Middle frontal gyrus (tissue), 1 donor: Measurements from ENCODE around the gene SLC47A2.

Source experiments
- DNase-seq: peaks from one replicate; pipeline ENCODE4 v3.0.0-alpha.2; 2015; ENCODE audit warnings: low spot score; ENCODE audit errors: extremely low spot score

Gene SLC47A2

DNA sequence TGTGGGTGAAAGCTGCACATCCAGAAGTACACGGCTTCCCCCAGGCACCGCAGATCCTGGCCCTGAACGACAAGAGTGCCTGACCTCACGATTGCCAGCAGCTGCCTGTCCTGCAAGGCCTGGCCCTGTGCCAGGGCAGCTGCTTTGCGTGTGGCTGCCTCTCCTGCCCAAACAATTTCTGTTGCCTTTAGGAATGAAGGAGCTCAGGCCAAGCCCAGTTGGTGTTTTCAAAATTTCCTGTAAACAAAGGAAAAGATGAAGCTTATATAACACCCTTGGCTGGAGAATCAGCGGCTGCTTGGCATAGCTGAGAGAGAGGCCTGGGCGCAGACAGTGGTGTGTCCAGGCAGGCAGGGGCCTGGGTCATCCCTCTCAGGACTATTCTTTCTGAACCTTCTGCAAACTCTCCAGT is 11.7 kb upstream of the SLC47A2 start:
- peak; percentile 30 for DNase-seq

DNA sequence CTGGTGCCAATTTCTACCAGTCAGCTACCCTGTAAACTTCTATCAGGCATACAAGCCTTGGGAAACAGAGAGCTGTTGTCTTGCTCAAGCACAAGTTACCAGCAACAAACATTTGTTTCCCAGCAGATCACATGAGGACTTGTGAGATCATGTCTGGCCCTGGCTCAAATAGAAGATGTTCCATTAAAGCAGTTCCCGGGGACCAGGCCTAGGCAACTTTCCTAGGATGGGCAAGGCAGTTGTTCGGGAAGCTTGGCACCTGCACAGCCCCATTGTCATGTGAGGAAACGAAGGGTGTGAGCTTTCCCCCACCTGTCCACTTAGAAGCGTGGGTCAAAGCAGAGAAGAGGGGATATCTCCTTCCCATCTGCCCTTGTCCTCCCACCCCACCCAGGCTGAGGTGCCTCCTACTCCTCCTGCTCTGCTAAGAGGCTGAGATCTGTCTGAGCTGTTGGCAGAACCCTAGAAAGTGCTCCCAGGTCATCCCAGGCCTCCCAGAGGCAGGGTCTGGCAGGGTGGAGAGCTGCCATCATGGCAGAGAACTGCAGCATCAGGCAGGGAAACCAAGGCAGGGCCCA is 11.2 kb upstream of the SLC47A2 start:
- peak; percentile 70 for DNase-seq

DNA sequence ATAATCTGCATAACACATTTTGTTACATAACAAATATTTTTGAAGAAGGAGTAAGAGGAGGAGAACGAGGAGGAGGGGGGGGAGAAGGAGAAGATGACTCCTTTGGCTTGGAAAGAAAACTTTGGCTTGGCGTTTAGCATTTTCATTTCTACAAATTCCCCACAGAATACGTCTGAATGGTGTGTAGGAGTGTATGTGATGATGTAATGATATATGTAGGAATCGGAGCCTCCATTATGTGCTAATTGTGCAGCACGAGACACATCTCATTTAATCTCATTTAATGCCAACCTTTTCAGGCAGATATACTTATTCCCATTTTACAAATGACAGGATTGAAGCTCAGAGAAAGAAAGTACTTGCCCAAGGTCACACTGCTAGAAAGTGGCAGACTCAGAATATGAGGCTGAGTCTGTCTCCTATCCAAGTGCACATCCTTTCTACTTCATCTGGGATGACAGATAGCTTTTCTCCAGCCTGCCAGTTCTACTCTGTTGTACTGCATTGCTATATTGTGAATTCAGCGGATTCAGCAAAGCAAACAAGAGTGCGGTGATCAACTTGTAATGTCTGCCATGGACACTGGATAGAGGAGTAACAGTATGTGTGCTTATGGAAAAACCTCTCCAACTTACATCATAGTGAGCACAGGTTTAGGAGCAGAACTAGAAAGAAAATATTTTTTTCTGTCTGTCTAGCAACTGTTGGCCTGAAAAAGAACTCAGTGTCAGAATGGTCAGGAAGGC is 10.4 kb upstream of the SLC47A2 start:
- DNase-seq = no peak

DNA sequence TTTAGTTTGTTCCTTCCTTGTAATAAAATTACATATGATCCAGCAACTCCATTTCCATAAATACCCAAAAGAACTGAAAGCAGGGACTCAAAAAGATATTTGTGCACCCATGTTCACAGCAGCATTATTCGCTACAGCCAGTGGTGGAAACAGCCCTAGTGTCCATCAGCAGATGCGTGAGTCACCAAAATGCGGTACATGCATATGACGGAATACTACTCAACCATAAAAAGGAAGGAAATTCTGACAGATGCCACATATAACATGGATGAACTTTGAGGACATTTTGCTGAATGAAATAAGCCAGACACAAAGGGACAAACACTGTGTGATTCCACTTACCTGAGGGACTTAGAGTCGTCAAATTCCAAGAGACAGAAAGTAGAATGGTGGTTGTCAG is 9.1 kb upstream of the SLC47A2 start:
- no peak for DNase-seq

DNA sequence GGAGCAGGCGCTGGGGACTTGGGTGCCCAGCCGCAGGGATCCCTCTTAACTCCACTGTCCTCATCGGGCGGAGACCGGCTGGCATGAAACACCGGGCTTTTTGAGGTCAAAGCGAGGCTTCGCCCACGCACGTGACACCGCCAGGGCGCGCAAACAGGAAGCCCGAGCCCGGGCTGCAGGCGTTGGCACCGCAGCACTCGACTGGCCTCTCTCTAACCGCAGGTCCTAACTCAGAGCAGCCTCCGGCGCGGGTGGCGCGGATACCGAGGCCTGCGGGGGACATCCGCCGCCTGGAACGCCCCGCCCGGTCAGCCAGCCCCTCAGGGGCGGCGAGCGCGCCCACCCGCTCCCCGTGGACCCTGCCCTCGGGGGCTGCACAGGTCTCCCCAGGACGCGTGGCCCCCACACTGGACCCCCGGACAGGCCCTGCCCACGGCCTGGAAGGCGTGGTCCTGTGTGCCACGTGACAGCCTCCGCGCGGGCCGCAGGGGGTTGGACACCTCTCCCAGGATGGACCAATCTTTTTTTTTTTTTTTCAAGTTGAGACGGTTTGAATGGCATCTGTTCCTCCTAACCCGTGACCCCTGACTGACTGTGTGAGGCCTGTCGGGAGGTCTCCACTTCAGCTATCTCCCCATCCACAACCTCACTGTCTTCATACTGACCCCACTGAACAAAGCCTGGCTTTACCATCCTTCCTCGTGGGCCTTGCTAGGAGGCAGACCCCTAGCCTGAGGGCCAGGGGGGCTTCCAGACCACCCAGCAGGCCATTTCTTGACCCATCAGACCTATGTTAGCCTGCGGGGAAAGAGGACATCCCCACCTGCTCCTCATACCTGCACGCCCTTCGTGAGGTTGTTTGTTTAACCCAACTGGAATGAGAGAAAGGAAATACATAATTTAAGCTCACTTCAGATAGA is 8.4 kb upstream of the SLC47A2 start:
- no peak for DNase-seq

DNA sequence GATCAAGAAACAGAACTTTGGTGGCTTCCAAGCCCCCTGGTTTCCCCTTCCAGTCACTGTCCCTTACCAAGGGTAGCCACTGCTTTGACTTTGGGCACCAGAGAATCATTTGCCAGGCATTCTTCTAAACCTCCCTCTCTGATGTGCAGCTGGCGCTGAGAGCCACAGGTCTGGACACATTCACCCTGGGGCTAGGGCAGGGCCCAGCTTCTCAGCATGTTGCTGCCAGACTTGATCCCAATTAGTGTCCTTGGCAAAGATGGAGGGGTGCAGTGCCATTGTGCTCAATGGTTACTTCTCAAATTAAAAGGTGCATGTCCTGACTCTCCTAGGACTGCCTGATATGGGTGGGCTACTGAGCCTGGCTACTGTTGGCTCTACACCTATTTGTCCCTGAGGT is 7.6 kb upstream of the SLC47A2 start:
- no peak for DNase-seq

GRCh38 chr17:19720631-19721426 is 4.4 kb upstream of the SLC47A2 start:
- DNase-seq = no peak

DNA sequence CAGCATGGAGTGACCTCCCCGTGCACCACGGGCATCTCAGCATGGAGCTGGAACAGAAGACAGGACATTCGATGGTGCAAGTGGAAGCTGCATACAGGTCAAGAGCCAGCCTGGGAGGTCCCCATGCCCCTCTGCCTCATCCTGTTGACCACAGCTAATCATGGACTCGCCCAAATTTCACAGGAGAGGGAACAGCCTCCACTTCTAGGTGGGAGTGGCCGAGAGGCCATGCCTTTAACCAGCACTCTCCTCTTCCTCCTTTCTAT is 3.8 kb upstream of the SLC47A2 start:
- DNase-seq = no peak

DNA sequence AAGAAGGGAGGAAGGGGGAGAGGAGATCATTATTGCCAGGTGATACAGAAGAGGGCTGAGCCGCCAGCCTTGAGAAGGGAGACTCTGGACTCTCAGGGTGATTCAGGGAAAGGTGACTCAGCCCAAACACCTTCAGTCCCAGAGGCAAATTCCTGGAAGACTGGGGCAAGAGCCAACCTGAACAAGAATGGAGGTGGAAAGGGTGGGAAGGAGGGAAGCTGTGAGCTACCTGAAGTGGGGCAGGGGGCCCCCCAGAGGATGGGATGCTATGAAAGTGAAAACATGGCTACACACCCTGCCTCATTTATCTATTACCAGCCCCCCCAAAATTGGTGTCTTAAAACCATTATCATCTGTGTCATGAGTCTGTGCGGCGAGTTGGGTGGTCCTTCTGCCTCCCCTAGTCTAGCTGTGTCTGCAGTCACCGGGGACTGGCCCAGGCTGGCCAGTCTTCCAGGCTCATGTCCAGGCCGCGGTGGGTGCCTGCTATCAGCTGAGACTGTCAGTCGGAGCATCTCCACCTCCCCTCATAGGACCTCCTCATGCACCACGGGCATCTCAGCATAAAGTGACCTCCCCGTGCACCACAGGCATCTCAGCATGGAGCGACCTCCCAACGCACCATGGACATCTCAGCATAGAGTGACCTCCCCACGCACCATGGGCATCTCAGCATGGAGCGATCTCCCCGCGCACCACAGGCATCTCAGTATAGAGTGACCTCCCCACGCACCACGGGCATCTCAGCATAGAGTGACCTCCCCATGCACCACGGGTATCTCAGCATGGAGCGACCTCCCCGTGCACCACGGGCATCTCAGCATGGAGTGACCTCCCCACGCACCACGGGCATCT is 3.2 kb upstream of the SLC47A2 start:
- no peak for DNase-seq

DNA sequence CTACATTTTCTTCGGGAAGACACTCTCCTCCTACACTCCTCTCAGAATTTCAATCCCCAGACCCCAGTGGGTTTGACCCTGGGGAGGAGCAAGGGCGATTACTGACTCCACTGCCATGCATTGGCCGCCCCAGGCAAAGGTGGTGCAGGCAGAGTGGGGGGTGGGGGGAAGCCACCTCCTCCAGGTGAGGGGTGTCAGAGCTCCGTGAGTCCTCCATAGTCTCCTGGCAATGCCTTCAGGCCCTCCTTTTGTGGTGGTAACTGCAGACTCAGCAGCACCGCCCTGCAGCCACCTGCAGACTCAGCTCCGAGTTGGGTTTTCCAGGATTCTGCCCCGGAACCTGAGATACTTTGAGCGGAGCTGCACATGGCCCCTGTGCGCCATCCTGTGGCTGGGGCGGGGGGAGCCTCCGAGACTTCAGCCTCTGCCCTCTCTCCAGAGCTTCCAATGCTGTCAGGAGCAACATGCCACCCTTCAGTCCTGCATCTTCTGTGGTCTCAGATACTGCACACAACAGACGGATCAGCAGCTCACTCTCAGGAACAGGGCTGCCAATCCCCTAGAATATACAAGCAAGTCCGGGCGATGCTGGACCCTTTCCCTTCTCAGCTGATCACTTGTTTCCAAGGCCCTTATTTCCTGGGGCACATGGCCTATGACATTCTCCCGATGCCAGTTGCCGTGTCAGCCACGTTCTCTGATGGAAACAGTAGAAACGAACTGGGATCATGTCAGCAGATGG is 2.4 kb upstream of the SLC47A2 start:
- DNase-seq = no peak

GRCh38 chr17:19718041-19718612 is 1.7 kb upstream of the SLC47A2 start:
- DNase-seq = no peak

DNA sequence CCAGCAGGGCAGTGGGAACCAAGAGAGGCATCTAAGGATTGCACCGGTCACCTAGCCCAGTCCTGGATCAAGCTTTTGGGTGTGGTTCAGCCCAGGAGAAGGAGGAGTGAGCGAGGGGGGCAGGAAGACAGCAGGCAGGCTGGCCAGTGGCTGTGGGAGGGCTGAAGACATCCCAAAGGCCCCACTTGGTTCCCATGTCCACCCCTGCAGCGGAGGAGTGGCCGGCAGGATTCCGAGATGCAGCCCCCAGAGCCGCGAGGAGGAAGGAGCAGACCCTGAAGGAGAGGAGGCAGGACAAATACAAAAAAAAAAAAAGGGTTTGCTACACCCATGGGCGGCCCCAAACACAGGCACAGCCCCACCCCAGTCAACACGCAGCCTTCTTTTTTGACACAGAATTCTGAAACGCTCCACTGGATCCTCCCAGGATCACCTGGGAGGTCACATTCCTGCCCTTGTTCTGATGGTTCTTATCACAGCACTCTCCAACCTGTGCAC is 1.1 kb upstream of the SLC47A2 start:
- DNase-seq = no peak

GRCh38 chr17:19717031-19717360 is 612 bp upstream of the SLC47A2 start:
- no peak for DNase-seq

DNA sequence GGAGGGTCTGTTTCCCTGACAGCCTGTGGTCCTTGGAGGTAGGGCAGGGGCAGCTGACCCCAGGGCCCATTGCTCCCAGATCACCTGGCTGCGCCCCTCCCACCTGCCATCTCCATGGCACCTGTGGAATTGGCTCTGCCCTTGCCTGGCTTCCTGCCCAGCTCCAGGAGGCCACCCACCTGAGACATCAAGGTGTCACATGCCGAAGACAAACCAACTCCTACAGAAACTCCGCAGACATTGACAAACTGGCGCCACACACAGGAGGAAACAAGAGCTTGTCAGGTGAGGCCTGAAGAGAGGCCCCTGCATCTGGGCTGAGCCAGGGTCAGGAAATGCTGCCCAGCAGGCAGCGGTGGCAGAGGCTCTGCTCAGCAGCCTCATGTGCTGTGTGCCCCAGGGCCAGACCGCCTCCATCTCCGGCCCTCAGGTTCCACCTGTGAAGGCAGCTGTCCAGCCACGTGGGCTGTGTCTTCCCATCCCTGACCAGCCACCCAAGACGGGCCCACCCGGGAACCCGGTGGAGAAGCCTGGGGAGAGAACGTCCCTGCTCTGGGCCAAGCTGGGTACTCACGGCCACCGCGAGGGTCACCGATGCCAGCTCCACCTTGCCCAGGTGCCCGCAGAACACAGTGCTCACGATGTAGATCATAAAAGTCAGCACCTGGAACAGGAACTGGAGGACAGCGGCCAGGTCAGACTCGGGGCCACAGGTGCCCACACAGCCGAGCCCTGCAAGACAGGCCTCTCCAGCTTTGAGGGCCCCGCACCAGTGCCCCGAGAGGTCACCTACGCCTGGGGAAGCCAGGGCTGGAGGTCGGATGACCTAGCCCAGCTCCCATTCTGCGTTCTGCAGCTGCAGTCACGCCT is 1.6 kb downstream of the SLC47A2 start:
- no peak for DNase-seq

GRCh38 chr17:19713901-19714361 is 2.5 kb downstream of the SLC47A2 start:
- DNase-seq = no peak

DNA sequence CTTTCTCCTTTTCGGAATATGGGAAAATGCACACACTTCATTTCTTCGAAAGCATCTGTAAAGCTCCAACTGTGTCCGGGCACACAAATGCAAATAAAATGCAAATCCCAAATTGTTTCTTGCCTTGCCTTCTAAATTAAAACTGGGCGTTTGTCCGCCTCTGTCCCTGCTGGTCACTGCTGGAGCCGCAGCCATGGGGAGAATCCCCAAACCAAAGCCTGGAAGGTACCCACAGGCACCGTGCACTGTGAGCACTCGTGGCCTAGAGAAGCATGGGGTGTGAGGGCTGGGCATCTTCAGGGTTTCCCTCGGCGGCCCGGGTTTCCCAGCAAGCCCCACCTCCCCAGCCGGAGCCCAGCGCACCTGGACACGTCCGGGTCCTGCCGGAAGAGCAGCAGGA is 2.9 kb downstream of the SLC47A2 start:
- DNase-seq = no peak

DNA sequence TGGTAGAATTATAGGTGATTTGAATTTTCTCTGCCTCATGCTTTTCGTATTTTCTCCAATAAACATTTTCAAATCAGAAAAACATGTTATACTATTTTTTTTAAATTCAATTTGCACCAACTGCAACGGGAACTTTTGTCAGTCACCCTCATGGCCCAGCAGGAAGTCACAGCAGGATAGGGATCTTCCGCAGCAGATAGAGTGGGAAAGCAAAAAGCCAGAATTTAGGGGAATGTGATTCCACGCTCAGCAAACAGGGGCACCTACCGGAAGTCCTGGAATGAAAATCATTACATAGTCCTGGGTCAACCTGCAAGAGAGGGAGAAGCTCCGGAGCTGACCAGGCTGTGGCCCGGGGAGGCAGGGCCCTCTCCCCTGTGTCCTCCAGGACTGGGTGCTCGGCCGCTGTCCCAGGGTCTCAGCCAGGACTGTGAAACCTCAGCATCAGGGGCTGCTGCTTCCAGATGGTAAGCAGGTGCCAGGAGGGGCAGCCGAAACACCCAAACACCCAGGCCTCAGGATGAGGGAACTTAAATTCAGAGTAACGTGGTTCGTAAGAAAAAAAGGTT is 3.9 kb downstream of the SLC47A2 start:
- DNase-seq = no peak

- DNase-seq = no peak
Measured at GRCh38 chr17:19709841-19710240, 6.5 kb downstream of the SLC47A2 start.
